ENCODE data around the gene UNKL.
"Not testable (repeated sequence)": the region's sequence is repeated elsewhere in the genome, so short reads cannot be mapped to it uniquely, and the experiment has no call there.

Gene UNKL

GRCh38 chr16:1340730-1341494, 73.6 kb downstream of the UNKL start:
- FAIRE-seq: no peak

GRCh38 chr16:1338855-1339675, 75.4 kb downstream of the UNKL start:
- DNase-seq (ENCODE audit: low spot score): no peak
- no peak for FAIRE-seq

More at GRCh38 chr16:1340730-1341494, 73.6 kb downstream of the UNKL start:
- DNase-seq (ENCODE audit: low spot score): no peak

- DNase-seq (ENCODE audit: low spot score) (peak; percentile 44), FAIRE-seq (no peak)
Measured at GRCh38 chr16:1338119-1338730, 76.3 kb downstream of the UNKL start.

- no peak for DNase-seq (ENCODE audit: low spot score)
- no peak for FAIRE-seq
Measured at GRCh38 chr16:1337486-1337885, 77.0 kb downstream of the UNKL start.

- no peak for FAIRE-seq
- no peak for DNase-seq (ENCODE audit: low spot score)
Measured at GRCh38 chr16:1336619-1337018, 77.9 kb downstream of the UNKL start.

GRCh38 chr16:1335996-1336395, 78.5 kb downstream of the UNKL start:
- no peak for FAIRE-seq
- DNase-seq (ENCODE audit: low spot score): no peak

GRCh38 chr16:1335211-1335971, 79.1 kb downstream of the UNKL start:
- FAIRE-seq: no peak
- DNase-seq (ENCODE audit: low spot score): no peak

- DNase-seq (ENCODE audit: low spot score) (no peak), FAIRE-seq (no peak)
Measured at GRCh38 chr16:1334739-1335138, 79.8 kb downstream of the UNKL start.

GRCh38 chr16:1333854-1334700, 80.4 kb downstream of the UNKL start:
- FAIRE-seq: no peak

GRCh38 chr16:1333149-1333812, 81.2 kb downstream of the UNKL start, which contains the start of gene BAIAP3:
BAIAP3 (plus strand) TSS chr16:1333645; CDS start chr16:1338550, 4,905 bp downstream.
- FAIRE-seq: no peak
- DNase-seq (ENCODE audit: low spot score): peak; percentile 86

More at GRCh38 chr16:1333854-1334700, 80.4 kb downstream of the UNKL start:
- no peak for DNase-seq (ENCODE audit: low spot score)

- DNase-seq (ENCODE audit: low spot score): no peak
- FAIRE-seq: no peak
Measured at GRCh38 chr16:1332618-1333148, 81.8 kb downstream of the UNKL start.

GRCh38 chr16:1331712-1332617, 82.5 kb downstream of the UNKL start:
- FAIRE-seq: no peak
- DNase-seq (ENCODE audit: low spot score): peak; percentile 87

- no peak for FAIRE-seq
- DNase-seq (ENCODE audit: low spot score): no peak
Measured at GRCh38 chr16:1330931-1331711, 83.4 kb downstream of the UNKL start.

- DNase-seq (ENCODE audit: low spot score): no peak
Measured at GRCh38 chr16:1330260-1330914, 84.1 kb downstream of the UNKL start.

GRCh38 chr16:1328961-1329360, 85.5 kb downstream of the UNKL start:
- DNase-seq (ENCODE audit: low spot score); FAIRE-seq: not testable (repeated sequence)

More at GRCh38 chr16:1330260-1330914, 84.1 kb downstream of the UNKL start:
- FAIRE-seq: no peak

- not testable (repeated sequence) for DNase-seq (ENCODE audit: low spot score); FAIRE-seq
Measured at GRCh38 chr16:1328136-1328535, 86.4 kb downstream of the UNKL start.

- no peak for FAIRE-seq
Measured at GRCh38 chr16:1327619-1327947, 86.9 kb downstream of the UNKL start.

More at GRCh38 chr16:1327619-1327947, 86.9 kb downstream of the UNKL start:
- no peak for DNase-seq (ENCODE audit: low spot score)
